Bronchial epithelial cell (primary cell): ENCODE data around the gene SULT2B1. TPM values are rescaled to one million over a fixed set of nuclear protein-coding genes. Genes with fewer than 3 reads are reported as not detected.

Experiments
- DNase-seq: peaks from one replicate; pipeline ENCODE4 v3.0.0-alpha.2; 2010; ENCODE audit warnings: low read depth
- FAIRE-seq: peaks from 2 replicates; lab custom pipeline; 2011; peaks lifted over from hg19 to GRCh38; lab: Jason Lieb, UNC
- H3K27me3 ChIP-seq: 2 replicates; pipeline ENCODE4 v1.5.1; 2011; ENCODE audit warnings: low read length; ENCODE audit not compliant: control insufficient read depth, insufficient read depth
- H3K36me3 ChIP-seq: 2 replicates; pipeline ENCODE4 v1.5.1; 2011; ENCODE audit warnings: low read length; ENCODE audit not compliant: control insufficient read depth, insufficient read depth
- H3K4me3 ChIP-seq: 2 replicates; pipeline ENCODE4 v1.5.1; 2011; ENCODE audit warnings: mild to moderate bottlenecking, low read depth, low read length, control low read depth
- total RNA-seq: library from RNA; depleted of rRNA; stranded (reverse); fragments of >200 nt; gene quantifications from 2 replicates; pipeline ENCODE4 v1.2.1, GENCODE V29; 2014
- TF ChIP-seq, protein P1 (sequence below): IDR thresholded peaks from 2 replicates; pipeline ENCODE4 v1.5.1; 2011; ENCODE audit warnings: mild to moderate bottlenecking, moderate library complexity, low read length, control low read depth, inconsistent platforms; ENCODE audit not compliant: insufficient read depth, severe bottlenecking

The SULT2B1 gene
- total RNA-seq, 1 donor from 2014 or later = 3.4 TPM

DNA sequence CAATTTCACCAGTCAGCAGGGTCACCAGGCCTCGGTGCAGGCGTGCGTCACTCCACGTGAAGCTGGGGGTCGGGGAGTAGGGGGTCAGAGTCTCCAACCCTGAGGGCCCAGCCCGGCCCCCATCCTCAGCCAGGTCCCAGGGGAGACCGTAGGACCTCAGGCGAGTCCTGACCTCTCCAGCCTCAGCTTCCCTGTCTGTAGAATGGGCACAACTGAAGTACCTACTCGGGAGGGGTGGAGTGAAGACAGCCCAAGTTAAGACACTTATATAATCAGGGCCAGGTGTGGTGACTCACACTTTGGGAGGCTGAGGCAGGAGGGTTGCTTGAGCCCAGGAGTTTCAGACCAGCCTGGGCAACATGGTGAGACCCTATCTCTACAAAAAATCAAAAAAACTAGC lies 51.9 kb downstream of the SULT2B1 start:
- TF ChIP-seq, protein P1, sequence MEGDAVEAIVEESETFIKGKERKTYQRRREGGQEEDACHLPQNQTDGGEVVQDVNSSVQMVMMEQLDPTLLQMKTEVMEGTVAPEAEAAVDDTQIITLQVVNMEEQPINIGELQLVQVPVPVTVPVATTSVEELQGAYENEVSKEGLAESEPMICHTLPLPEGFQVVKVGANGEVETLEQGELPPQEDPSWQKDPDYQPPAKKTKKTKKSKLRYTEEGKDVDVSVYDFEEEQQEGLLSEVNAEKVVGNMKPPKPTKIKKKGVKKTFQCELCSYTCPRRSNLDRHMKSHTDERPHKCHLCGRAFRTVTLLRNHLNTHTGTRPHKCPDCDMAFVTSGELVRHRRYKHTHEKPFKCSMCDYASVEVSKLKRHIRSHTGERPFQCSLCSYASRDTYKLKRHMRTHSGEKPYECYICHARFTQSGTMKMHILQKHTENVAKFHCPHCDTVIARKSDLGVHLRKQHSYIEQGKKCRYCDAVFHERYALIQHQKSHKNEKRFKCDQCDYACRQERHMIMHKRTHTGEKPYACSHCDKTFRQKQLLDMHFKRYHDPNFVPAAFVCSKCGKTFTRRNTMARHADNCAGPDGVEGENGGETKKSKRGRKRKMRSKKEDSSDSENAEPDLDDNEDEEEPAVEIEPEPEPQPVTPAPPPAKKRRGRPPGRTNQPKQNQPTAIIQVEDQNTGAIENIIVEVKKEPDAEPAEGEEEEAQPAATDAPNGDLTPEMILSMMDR = no peak
- Histone ChIP-seq H3K36me3 (no peaks in the 10 kb centered on the region), H3K4me3 (no peak overlapping the region), H3K27me3 (no peaks in the 10 kb centered on the region)
- FAIRE-seq (no peak), DNase-seq (no peak)

DNA sequence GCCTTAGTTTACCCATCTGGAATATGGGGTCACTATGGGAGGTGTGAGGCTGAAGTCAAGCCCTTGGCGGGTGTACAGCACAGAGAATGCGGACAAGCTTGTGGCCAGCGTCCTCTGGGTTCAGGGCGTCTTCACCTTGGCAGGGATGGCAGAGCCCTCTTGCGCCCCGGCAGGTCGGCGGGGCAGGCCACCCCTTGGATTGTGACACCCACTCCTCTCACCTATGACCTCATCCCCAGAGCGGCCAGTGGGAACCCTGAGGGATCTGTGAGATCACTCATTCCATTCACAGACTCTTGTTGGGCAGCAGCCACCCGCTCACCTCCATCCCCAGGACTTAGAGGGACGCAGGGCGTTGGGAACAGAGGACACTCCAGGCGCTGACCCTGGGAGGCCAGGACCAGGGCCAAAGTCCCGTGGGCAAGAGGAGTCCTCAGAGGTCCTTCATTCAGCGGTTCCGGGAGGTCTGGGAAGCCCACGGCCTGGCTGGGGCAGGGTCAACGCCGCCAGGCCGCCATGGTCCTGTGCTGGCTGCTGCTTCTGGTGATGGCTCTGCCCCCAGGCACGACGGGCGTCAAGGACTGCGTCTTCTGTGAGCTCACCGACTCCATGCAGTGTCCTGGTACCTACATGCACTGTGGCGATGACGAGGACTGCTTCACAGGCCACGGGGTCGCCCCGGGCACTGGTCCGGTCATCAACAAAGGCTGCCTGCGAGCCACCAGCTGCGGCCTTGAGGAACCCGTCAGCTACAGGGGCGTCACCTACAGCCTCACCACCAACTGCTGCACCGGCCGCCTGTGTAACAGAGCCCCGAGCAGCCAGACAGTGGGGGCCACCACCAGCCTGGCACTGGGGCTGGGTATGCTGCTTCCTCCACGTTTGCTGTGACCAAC lies 54.7 kb downstream of the SULT2B1 start, which contains the start of gene SPACA4:
SPACA4 (plus strand) TSS at position 280 of the 896 bp plus-strand sequence; CDS start at position 517, 237 bp downstream.
- TF ChIP-seq, protein P1 = no peak
- Histone ChIP-seq H3K27me3 (no peaks in the 10 kb centered on the region), H3K4me3 (no peak within 1 kb of the TSS), H3K36me3 (no peaks in the 10 kb centered on the region)
- FAIRE-seq = no peak
- DNase-seq = no peak

DNA sequence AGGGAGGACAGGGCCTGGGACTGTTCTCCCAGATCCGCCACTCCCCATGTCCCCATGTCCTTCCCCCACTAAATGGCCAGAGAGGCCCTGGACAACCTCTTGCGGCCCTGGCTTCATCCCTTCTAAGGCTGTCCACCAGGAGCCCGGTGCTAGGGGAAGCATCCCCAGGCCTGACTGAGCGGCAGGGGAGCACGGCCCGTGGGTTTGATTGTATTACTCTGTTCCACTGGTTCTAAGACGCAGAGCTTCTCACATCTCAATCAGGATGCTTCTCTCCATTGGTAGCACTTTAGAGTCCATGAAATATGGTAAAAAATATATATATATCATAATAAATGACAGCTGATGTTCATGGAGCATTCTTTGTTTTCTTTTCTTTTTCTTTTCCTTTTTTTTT lies 55.4 kb downstream of the SULT2B1 start:
- FAIRE-seq (no peak), DNase-seq (no peak)
- Histone ChIP-seq H3K4me3 (no peak overlapping the region), H3K36me3 (no peaks in the 10 kb centered on the region), H3K27me3 (no peaks in the 10 kb centered on the region)
- TF ChIP-seq, protein P1 = no peak

DNA sequence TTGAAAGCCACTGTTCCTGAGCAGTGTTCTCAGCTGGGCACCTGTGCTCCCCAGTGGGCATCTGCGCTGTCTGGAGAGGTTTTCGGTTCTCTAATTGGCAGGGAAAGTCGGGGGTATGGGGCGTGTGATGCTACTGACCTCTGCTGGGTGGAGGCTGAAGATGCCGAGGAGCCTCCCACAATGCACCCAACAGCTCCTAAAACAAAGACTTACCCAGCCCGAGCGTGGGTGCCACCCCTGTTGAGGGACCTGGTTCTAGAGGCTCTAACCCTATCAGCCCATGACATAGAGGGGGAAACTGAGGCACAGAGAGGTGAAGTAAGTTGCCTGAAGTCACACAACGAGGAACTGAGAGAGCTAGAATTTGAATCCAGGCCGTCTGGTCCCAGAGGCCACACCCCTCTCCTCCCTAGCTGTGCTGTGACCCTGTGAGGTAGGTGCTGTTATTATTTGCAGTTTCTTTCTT lies 56.9 kb downstream of the SULT2B1 start:
- DNase-seq (peak; percentile 39), FAIRE-seq (no peak)
- Histone ChIP-seq H3K36me3 (peaks cover 1% of the 10 kb centered on the region), H3K27me3 (no peaks in the 10 kb centered on the region), H3K4me3 (no peak overlapping the region)
- TF ChIP-seq, protein P1 = peak; percentile 65

DNA sequence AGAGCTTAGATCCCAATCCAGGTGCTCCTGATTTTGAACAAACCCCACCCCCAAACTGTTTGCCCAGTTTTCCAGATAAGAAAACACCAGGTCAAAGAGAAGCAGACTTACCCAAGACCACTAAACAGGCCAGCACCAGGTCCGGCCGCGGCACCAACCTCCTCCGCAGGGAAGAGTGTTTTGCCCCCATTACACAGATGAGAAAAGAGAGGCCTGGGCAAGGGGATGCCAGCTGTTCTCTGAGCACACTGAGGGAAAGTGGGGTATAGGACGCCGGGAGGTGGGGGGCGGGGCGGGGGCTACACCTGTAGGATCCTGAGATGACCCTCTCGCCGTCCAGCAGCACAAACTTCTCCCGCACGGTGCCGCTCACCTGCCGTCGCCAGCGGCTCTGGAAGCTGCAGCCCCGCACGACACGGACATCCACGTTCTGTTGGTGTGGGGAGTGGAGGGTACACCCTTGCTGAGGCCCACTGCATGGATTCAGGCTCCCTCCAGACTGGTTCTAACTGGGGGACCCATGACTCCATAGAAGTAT lies 57.7 kb downstream of the SULT2B1 start:
- no peaks in the 10 kb centered on the region for H3K27me3 ChIP-seq
- FAIRE-seq (no peak), DNase-seq (no peak)
- H3K36me3 ChIP-seq = peaks cover 1% of the 10 kb centered on the region
- TF ChIP-seq, protein P1 = no peak
- H3K4me3 ChIP-seq = no peak overlapping the region
